ENCODE measurements around the gene GLRA1. TPM values are rescaled to one million over a fixed set of nuclear protein-coding genes. Genes with fewer than 3 reads are reported as not detected.

Gene GLRA1
- total RNA-seq, 1 experiment from 2014 or later: not detected

- TF ChIP-seq CBX3 (IDR thresholded peaks at IDR 0.05; ENCODE audit: low read depth): no peak
- no peak for TF ChIP-seq SRF (IDR thresholded peaks at IDR 0.05; ENCODE audit: low read depth)
- TF ChIP-seq EZH2phosphoT487 (IDR thresholded peaks at IDR 0.05; ENCODE audit: borderline replicate concordance): no peak
- no peak for TF ChIP-seq FOSL1 (IDR thresholded peaks at IDR 0.05; ENCODE audit: low read depth)
- no peak for TF ChIP-seq ZNF274 (IDR thresholded peaks at IDR 0.05; ENCODE audit: low read depth, low read length)
- no peak for TF ChIP-seq CTCF (IDR thresholded peaks at IDR 0.05 in 2 of 3, conservative IDR thresholded peaks at IDR 0.05 in 1 of 3; ENCODE audit: borderline replicate concordance in 1 of 3, insufficient read depth in 1 of 3, low read depth in 2 of 3, low read length in 2 of 3)
- TF ChIP-seq ZFX (IDR thresholded peaks at IDR 0.05): no peak
- no peak for TF ChIP-seq TCF7L2 (IDR thresholded peaks at IDR 0.05; ENCODE audit: borderline replicate concordance, extremely low read depth, insufficient read depth, insufficient read length)
- TF ChIP-seq EGR1 (IDR thresholded peaks at IDR 0.05; ENCODE audit: low read depth): no peak
- TF ChIP-seq ELF1 (IDR thresholded peaks at IDR 0.05; ENCODE audit: borderline replicate concordance, low read depth): no peak
- TF ChIP-seq REST (IDR thresholded peaks at IDR 0.05; ENCODE audit: low read depth): no peak
- no peak for TF ChIP-seq SP1 (IDR thresholded peaks at IDR 0.05; ENCODE audit: low read depth)
- TF ChIP-seq RAD21 (IDR thresholded peaks at IDR 0.05; ENCODE audit: low read depth): no peak
- TF ChIP-seq, protein P1, sequence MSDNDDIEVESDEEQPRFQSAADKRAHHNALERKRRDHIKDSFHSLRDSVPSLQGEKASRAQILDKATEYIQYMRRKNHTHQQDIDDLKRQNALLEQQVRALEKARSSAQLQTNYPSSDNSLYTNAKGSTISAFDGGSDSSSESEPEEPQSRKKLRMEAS (IDR thresholded peaks at IDR 0.05): no peak
- no peak for TF ChIP-seq ATF3 (IDR thresholded peaks at IDR 0.05)
- TF ChIP-seq POLR2A (IDR thresholded peaks at IDR 0.05; ENCODE audit: borderline replicate concordance, extremely low read depth, insufficient read depth, insufficient read length): no peak
- no peak for TF ChIP-seq SIN3A (IDR thresholded peaks at IDR 0.05; ENCODE audit: low read depth)
- TF ChIP-seq JUND (IDR thresholded peaks at IDR 0.05): no peak
- Histone ChIP-seq H3K27me3 (ENCODE audit: insufficient read depth, low read length) (no peaks in the 10 kb centered on the region), H3K27ac (ENCODE audit: low read depth, low read length) (no peak overlapping the region), H3K4me2 (ENCODE audit: low read length) (no peak overlapping the region), H3K4me3 (replicated peaks in 1 of 2; ENCODE audit: low read depth in 1 of 2, low read length in 2 of 2) (no peak overlapping the region), H4K20me1 (ENCODE audit: insufficient read depth) (no peaks in the 10 kb centered on the region), H2AFZ (ENCODE audit: low read depth, low read length, poor library complexity, severe bottlenecking) (no peak overlapping the region), H3K79me2 (ENCODE audit: insufficient read depth, low read length) (no peaks in the 10 kb centered on the region), H3K4me1 (ENCODE audit: control insufficient read depth in 1 of 2, insufficient read depth in 2 of 2, low read length in 2 of 2) (peaks cover 0 to 6% of the 10 kb centered on the region in 2 experiments; a peak in 3 of 4 replicates), H3K9me2 (ENCODE audit: insufficient read depth) (no peaks in the 10 kb centered on the region), H3K9me3 (ENCODE audit: control insufficient read depth in 1 of 2, insufficient read depth in 1 of 2, low read depth in 1 of 2, low read length in 2 of 2) (no peaks in the 10 kb centered on the region), H3K9ac (ENCODE audit: low read length) (no peak overlapping the region), H3K36me3 (ENCODE audit: control insufficient read depth in 1 of 2, insufficient read depth in 2 of 2, low read length in 2 of 2) (no peaks in the 10 kb centered on the region)
- ChIA-PET RAD21 (ENCODE audit: low non-redundant PET in 1 of 2, low total read pairs in 2 of 2, uncharacterized antibody in 2 of 2, unreplicated experiment in 2 of 2) (no interaction called here), CTCF (no interaction called here), POLR2A (no interaction called here)
- intact Hi-C loops (cut with micrococcal nuclease): no loop called here
- BruUV-seq (replicated peaks): no TSS peak
- ATAC-seq (no peak), DNase-seq (ENCODE audit: low read depth, low spot score) (no peak)
Measured at GRCh38 chr5:151892393-151892792, 32.3 kb downstream of the GLRA1 start.
